Activated CD8-positive, alpha-beta memory T cell treated with anti-CD3 and anti-CD28 coated beads, Interleukin-2, amount 50 U/mL, for 24 hours (primary cell): ENCODE data around the gene KIF5A.

Experiments
- DNase-seq: peaks from one replicate; pipeline ENCODE4 v3.0.0-alpha.2; 2020; ENCODE audit errors: extremely low read depth

Gene KIF5A

DNA sequence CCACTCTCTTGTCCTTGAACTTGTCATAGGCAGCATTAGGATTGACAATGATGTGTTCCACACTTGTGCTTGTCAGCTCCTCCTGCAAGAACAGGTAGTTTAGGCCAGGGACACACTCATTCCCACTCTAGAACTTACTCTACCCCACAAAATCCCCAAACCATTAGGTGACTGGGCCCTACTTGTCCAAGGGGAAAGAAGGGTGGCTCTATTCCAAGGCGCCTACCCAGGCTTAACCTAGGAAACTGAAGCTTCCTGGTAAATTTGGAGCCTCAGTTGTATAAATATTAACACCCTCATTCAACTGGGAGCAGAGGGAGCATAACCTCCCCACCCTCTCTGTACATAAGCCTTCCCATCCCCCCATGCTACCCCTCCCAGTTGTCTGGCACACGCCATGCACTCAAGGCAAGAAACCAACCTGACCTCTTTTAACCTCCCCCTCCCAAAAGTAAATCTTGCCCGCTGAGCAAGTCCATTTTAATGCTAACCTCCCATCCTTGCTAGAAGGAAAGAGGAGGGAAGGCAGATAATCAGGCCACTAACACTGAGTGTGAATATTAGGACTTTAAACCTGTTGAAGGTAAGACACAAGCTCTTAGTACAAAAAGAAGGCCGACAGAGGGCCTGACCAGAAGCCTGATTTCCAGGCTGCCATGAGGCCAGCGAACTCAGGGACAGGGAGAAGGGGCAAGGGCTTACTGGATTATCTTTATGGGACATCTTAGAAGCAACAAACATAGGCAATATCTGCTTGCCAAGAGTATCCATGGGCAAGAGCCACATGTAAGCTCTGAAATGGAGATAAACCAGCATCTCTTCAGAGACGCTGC lies 13.9 kb upstream of the KIF5A start:
- no peak for DNase-seq

- no peak for DNase-seq
Measured at GRCh38 chr12:57536597-57536942, 13.3 kb upstream of the KIF5A start.

DNA sequence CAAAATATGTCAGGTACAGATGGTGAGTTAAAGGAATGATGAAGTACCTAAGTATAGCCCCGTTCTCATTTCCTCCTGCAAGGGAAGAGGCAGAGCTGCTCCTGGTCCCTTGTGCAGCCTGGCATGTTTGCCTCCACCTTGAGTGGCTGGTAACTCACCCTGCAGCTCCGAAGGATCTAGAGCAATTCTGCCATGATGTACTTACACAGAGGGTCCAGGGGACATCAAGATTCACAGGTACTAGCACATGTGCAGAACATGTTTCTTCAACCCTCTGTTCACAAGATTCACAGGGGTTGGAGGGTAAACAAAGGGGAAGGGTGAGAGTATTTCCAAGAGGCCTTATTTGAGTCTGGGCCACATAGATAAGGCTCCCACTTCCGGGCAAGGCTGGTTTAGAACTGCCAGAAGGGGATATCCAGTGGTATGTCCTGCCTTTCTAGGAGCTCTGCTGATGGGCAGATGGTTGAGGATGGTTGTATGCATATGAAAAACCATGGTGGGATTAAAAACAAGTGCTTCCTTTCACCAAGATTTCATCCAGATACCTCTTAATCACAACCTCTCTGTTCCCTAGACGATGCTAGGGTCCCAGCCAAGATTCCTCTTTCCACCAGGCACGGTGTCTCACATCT lies 10.6 kb upstream of the KIF5A start:
- no peak for DNase-seq

- DNase-seq: no peak
Measured at GRCh38 chr12:57541001-57541400, 8.8 kb upstream of the KIF5A start.

- no peak for DNase-seq
Measured at GRCh38 chr12:57541717-57542116, 8.1 kb upstream of the KIF5A start.

- DNase-seq: no peak
Measured at GRCh38 chr12:57543581-57543980, 6.3 kb upstream of the KIF5A start.

GRCh38 chr12:57545809-57546437 lies 3.9 kb upstream of the KIF5A start:
- no peak for DNase-seq

DNA sequence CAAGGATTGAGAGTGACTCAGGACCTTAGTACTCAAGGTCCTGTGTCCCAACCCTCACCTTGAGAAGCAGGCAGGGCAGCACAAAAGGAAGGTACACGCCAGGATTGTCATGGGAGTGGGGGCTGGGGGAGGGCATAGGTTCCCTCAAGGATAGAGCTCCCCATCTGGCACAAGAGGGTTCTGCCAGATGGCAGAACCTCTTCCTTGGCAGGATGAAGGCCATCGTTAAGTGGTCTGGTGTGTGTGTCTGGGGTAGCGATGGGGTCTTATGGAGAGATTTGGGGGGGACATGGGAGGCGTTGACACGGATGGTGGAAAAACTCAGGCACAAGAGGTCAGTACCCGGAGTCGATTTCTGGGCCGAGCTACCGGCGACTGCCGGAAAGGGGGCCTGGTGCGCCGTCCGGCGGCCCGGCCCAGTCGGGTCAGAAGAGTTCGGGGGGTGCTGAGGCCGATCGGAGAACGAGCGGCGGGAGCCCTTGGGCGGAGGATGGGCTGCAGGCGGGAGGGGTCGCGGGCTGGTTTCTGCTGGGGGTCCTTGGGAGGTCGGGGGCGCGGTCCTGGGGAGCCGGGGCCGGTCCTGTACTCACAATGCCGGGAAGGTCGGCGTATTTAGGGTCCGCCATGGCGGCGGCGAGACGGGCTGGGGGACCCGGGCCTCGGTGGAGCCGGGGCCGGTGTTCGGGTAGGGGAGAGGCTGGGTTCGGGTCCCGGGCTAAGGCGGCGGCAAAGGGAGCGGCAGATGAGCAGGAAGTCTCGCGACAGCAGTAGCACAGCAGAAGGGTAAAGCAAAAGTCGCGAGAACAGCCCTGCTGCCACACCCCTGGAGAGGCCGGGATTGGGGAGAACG lies 3.2 kb upstream of the KIF5A start, which contains the start of gene DCTN2:
Gene DCTN2 (minus strand): TSS at position 755 of the 850 bp plus-strand sequence. CDS start 129 bp downstream, at position 626.
- DNase-seq: peak; percentile 83

DNA sequence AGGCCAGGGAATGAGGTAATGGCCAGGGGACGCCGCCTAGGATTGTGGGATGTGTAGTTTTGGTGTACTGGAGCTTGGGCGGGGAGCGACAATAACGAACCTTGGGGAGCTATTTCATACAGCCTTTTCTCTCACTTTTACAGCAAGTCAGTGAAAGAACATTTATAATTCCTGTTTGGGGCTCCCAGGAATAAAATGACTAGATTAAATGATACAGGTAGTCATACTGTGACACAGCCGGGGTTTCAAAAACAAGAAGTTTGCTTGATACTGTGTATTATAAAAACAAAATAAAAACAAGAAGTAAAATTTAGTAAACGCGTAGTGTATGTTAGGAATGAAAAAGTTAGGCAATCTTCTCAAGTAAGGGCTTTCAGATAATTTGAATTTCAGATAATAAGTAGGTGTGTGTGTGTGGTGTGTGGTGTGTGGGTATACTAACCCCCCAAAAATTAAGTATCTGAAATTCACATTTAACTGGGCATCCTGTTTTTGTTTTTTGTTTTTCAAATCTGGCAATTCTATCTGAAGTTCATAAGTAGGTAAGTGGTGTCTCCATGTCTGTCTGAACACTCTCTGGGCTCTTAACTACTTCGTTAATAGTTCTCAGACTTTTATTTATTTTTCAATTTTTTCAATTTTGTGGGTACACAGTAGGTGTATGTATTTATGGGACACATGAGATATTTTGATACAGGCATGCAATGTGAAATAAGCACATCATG lies 2.4 kb upstream of the KIF5A start:
- no peak for DNase-seq

GRCh38 chr12:57548013-57548315 lies 1.9 kb upstream of the KIF5A start:
- DNase-seq: no peak

DNA sequence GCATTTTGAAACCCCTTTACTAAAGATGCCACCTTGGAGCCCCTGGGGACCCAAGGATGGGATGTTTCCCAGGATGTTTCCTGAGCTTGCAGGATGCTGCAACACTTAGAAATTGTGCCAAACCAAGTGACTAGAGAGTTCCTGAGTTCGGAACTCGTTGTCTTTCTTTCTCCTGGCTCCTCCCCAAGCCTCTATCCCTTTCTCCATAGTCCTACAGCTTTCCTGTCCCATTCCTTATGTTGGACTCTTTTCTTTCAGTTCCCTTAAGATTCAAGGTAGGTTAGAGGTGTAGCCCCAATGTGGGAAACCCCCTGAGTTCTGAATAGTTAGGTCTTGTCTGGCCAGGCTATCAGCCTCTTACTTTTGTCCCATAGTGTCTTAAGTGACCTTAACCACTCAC lies 1.4 kb upstream of the KIF5A start:
- DNase-seq: no peak

DNA sequence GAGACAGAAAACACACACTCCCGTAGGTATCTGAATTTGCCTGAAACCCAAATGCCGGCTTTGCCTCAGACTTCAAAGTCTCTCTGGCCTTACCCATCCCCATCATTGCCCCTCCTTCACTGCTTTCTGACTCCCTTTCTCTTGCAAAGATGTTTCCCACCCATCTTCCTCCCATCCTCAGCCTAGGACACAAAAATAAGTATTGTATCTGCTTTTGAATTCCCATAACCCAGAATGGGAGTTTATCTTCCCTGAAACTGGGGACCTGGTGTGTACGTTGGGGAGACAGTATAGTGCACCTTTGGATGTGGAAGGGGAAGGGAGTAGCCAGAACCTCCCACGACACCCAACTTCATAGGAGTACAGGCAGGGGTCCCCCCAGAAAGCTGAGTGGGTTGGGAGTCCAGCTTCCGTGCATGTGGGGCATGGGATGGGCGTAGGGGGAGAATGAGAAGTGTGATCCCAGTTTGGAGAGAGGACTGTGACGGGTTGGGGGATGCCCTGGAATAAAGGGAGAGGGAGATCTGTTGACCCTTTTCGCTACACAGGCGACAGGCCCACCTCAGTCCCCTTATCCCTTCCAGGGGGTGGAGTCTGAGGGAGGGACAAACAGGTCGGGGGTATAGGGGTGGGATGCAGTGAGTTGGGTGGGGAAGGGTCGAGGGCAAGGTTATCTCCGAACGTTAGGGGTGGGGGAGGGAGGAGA lies 488 bp upstream of the KIF5A start:
- no peak for DNase-seq

GRCh38 chr12:57550641-57551549 lies 1.1 kb downstream of the KIF5A start:
- DNase-seq: no peak

- no peak for DNase-seq
Measured at GRCh38 chr12:57551637-57552305, 1.9 kb downstream of the KIF5A start.

DNA sequence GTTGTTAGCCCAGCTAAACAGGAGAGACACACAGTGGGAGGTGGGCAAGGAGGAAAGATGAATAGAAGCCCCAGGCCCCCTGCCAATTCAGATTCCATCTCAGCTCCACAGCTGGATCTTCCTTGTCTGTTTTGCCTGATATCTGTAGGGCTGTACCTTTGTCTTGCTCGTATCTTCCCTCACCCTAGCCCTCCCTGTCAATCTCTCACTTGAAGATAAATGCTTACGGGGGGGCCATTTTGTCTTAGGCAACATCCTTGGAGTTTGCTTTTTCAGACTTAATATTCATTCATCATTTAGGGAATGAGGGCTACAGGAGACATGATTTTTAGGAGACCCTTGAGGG lies 2.4 kb downstream of the KIF5A start:
- DNase-seq: no peak

- no peak for DNase-seq
Measured at GRCh38 chr12:57552835-57553313, 3.0 kb downstream of the KIF5A start.

GRCh38 chr12:57553343-57554202 lies 3.7 kb downstream of the KIF5A start:
- no peak for DNase-seq

DNA sequence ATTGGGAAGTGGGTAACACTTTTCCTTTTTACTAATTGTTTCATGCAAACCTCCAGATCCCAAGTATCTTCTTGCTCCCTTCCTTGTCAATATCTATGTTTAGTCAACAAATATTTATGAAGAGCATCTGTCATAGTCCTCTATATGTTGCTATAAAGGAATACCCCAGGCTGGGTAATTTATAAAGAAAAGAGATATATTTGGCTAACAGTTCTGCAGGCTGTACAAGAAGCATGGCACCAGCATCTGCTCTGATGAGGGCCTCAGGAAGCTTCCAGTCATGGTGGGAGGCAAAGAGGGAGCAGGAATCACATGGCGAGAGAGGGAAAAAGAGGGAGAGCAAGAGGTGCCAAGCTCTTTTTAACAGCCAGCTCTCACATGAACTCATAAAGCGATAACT lies 4.6 kb downstream of the KIF5A start:
- DNase-seq: no peak
